Neuron (in vitro differentiated cells): Measurements from ENCODE around the gene HAP1.
A peak's percentile ranks its signal among the peaks of the same experiment; 100 is the strongest.

Source experiments
- H2AFZ ChIP-seq: one replicate; pipeline ENCODE4 v1.6.1; 2013; ENCODE audit warnings: low read depth, mild to moderate bottlenecking, inconsistent platforms, low read length, moderate library complexity
- H3K27me3 ChIP-seq: one replicate; pipeline ENCODE4 v1.6.1; 2013; ENCODE audit warnings: low read length; ENCODE audit not compliant: insufficient read depth
- H3K36me3 ChIP-seq: one replicate; pipeline ENCODE4 v1.6.1; 2013; ENCODE audit warnings: low read length; ENCODE audit not compliant: insufficient read depth
- H3K4me1 ChIP-seq: one replicate; pipeline ENCODE4 v1.6.1; 2013; ENCODE audit warnings: low read length; ENCODE audit not compliant: insufficient read depth
- H3K4me3 ChIP-seq: 2 replicates; pipeline ENCODE4 v1.5.1; 2013; ENCODE audit warnings: mild to moderate bottlenecking, low read length, moderate library complexity
- H3K9me3 ChIP-seq: one replicate; pipeline ENCODE4 v1.6.1; 2013; ENCODE audit warnings: low read length

HAP1 gene

DNA sequence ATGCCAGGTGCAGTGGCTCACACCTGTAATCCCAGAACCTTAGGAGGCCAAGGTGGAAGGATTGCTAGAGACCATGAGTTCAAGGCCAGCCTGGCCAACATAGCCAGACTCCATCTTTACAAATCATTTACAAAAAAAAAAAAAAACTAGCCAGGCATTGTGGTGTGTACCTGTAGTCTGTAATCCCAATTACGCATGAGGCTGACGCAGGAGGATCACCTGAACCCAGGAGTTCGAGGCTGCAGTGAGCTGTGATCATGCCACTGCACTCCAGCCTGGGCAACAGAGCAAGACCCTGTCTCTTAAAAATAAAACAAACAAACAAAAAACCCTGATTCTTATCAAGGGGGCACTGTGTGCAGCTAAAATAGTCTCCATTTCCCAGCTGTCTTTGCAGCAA lies 16.8 kb upstream of the HAP1 start:
- no peaks in the 10 kb centered on the region for H3K4me1 ChIP-seq
- no peak overlapping the region for H3K4me3 ChIP-seq
- peaks cover 25% of the 10 kb centered on the region for H3K36me3 ChIP-seq
- H2AFZ ChIP-seq = no peak overlapping the region
- no peaks in the 10 kb centered on the region for H3K9me3 ChIP-seq
- no peaks in the 10 kb centered on the region for H3K27me3 ChIP-seq

DNA sequence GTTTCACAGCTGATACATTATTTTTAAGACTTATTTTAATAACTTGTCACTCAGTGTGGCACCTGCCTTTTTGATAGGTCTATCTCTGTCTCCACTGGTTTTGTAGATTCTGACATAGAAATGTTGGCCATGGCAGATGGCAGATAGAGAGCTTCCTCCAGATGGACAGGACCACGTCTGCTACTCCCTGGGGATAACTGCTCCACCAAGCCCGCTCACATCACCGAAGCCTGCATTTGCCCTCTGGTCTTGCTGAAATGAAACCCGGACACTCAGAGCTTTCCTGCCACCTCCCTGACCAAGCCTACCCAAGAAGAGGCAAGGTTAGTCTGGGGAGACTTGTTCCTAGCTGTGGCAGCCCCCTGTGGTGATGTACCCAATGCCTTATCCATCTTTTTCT lies 16.4 kb upstream of the HAP1 start:
- Histone ChIP-seq H3K4me1 (no peaks in the 10 kb centered on the region), H2AFZ (no peak overlapping the region), H3K9me3 (no peaks in the 10 kb centered on the region), H3K4me3 (no peak overlapping the region), H3K36me3 (peaks cover 22% of the 10 kb centered on the region), H3K27me3 (no peaks in the 10 kb centered on the region)

DNA sequence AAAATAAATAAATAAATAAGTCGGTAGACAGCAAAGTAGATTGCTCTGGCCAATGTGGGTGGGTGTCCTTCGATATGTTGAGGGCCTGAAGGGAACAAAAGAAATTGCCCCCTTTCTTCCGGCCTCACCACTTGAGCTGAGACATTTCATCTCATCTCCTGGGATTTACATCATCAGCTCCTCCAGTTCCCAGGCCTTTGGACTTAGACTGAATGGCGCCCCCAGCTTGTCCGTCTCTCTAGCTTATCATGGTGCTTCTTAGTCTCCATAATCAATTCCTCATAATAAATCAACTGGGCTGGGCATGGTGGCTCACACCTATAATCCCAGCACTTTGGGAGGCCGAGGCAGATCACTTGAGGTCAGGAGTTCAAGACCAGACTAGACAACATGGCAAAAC lies 13.8 kb upstream of the HAP1 start:
- H2AFZ ChIP-seq = no peak overlapping the region
- H3K27me3 ChIP-seq = peaks cover 2% of the 10 kb centered on the region
- no peaks in the 10 kb centered on the region for H3K9me3 ChIP-seq
- no peak overlapping the region for H3K4me3 ChIP-seq
- no peaks in the 10 kb centered on the region for H3K4me1 ChIP-seq
- no peaks in the 10 kb centered on the region for H3K36me3 ChIP-seq

DNA sequence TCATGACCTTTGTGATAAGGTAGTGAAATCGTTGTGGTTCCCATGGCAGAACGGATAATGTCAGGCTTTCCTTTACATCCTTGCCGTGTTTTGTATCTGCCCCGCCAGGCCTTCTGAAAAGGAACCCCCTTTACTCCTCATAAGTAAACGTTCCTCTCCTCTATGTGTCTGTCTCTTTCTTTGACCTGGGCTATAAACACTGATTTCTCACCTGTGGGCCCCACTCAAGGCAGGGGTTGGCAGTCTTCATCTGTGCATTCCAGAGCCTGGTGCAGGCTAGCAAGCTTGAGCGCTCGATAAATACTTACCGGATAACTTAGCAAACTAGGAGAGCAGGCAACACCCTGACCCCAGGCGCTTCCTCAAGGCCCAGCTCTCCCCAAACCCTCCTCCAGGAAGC lies 7.3 kb upstream of the HAP1 start:
- Histone ChIP-seq H3K4me3 (no peak overlapping the region), H2AFZ (no peak overlapping the region), H3K4me1 (peaks cover 3% of the 10 kb centered on the region), H3K36me3 (no peaks in the 10 kb centered on the region), H3K27me3 (peaks cover 6% of the 10 kb centered on the region), H3K9me3 (no peaks in the 10 kb centered on the region)

DNA sequence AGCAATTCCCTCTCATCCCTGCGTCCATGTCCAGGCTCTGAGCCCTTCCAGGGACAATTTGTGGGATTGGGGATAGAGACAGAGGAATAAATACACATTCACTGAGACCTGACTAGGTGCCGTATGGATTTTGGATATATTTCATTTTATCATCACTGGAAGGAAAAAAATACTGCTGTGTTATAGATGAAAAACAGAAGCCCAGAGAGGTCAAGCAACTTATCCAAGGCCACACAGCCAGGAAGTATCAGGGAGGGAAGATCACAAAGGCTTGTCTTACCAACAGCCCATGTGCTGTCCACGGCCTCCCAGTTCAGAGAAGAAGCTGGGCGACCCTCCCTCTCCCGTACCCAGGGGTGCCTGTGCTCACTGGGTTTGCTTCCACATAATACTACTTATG lies 6.1 kb upstream of the HAP1 start:
- H3K4me3 ChIP-seq = no peak overlapping the region
- no peak overlapping the region for H2AFZ ChIP-seq
- H3K4me1 ChIP-seq = peaks cover 3% of the 10 kb centered on the region
- H3K27me3 ChIP-seq = peaks cover 9% of the 10 kb centered on the region
- no peaks in the 10 kb centered on the region for H3K36me3 ChIP-seq
- no peaks in the 10 kb centered on the region for H3K9me3 ChIP-seq

DNA sequence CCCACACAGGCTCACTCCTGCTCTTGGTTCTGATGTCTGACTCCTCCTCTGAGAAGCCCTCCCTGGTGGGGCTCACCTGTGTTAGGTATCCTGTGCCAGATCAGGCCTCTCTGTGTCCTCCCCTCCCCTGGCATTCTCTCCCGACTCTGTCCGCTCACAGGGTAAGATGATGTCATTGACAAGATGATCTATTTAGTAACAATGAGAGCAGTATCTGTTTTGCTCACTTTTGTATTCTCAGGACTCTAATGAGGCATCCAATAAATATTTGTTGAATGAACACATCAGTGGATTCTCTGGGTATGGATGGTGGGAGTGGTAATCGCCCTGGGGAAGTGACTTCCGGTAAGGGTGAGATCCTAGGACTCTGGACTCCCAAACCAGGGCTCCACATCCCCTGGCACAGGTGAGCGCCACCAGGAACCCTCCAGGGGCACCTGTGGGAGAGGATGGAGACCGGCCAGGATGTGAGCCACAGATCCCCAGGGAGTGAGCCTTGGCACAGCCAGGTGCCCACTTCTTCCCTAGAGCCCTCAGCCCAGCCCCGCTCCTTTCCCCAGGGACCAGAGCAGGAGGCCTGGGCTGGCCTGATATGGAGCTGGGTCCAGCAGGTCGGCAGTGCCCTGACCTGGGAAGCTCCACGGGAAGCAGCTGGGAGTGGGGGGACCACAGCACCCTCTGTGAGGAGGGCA lies 5.4 kb upstream of the HAP1 start:
- no peak overlapping the region for H2AFZ ChIP-seq
- H3K4me3 ChIP-seq = no peak overlapping the region
- H3K4me1 ChIP-seq = peaks cover 3% of the 10 kb centered on the region
- peaks cover 14% of the 10 kb centered on the region for H3K27me3 ChIP-seq
- no peaks in the 10 kb centered on the region for H3K36me3 ChIP-seq
- H3K9me3 ChIP-seq = no peaks in the 10 kb centered on the region

DNA sequence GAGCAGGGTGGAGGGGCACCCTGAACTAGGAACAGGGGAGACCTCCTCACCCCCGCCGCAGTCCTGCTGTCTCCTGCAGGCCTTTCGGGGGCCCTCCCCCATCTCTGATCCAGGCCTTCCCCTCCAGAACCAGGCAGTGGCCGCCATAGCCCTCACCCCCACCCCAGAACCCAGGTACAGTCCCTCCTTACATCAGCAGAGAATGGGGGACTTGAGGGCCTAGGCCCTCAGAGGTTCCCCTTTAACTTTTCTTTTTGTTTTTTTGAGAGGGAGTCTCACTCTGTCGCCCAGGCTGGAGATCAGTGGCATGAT lies 4.3 kb upstream of the HAP1 start:
- Histone ChIP-seq H3K4me1 (peaks cover 3% of the 10 kb centered on the region), H3K27me3 (peaks cover 15% of the 10 kb centered on the region), H3K4me3 (no peak overlapping the region), H3K36me3 (no peaks in the 10 kb centered on the region), H2AFZ (peak overlapping the region; percentile 88), H3K9me3 (no peaks in the 10 kb centered on the region)

DNA sequence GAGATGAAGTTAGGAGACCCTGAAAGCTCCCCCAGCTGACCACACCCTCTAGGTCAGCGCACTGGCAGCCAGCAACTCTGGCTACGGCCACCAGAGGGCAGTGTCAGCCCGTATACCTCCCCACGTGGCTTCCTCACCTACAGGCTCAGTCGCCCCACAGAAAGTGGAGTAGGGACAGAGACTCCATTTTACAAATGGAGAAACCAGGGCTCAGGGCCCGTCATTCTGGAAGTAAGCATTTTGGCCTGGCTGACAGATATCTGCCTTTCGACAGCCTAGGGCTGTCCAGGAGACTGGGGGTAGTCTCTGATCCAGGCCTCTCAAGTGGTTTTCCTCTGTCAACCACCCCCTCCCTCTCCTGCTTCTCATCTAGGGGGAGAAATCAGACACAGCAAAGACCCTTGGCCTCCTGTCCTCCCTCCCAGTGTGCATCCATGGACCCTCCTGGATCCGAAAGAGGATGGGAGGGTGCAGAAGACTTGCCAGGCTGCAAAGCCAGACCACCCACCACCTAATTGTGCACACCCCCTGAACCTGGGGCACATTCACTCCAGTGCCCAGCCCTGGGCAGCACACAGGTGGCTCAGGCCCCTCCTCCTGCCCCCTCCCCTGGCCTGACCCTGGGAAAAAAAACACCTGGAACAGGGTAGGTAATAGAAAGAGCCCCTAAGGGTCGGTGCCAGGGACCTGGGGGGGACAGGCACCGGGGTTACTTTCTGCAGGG lies 3.8 kb upstream of the HAP1 start:
- Histone ChIP-seq H3K4me1 (peaks cover 3% of the 10 kb centered on the region), H3K4me3 (no peak overlapping the region), H3K36me3 (no peaks in the 10 kb centered on the region)

DNA sequence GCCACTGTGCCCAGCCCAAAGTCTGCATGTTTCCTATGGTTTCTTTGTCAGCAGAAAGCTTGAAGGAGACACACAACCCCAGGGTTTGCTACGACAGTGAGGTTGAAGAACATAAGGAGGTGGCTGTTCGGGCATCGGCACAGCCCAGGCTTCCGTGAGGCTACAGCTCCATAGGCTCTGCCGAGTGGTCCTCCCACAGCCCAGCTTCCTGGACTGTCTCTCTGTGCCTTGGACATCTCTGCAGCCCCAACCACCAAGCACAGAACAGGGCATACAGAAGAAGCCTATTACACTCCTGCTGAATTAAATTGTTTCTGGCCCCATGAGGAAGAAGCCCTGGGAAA lies 3.2 kb upstream of the HAP1 start:
- Histone ChIP-seq H3K9me3 (no peaks in the 10 kb centered on the region), H2AFZ (no peak overlapping the region), H3K27me3 (peaks cover 20% of the 10 kb centered on the region), H3K36me3 (no peaks in the 10 kb centered on the region), H3K4me1 (peaks cover 3% of the 10 kb centered on the region), H3K4me3 (no peak overlapping the region)

More for the DNA sequence above, 3.8 kb upstream of the HAP1 start:
- Histone ChIP-seq H2AFZ (peak overlapping the region; percentile 88), H3K27me3 (peaks cover 19% of the 10 kb centered on the region), H3K9me3 (no peaks in the 10 kb centered on the region)

DNA sequence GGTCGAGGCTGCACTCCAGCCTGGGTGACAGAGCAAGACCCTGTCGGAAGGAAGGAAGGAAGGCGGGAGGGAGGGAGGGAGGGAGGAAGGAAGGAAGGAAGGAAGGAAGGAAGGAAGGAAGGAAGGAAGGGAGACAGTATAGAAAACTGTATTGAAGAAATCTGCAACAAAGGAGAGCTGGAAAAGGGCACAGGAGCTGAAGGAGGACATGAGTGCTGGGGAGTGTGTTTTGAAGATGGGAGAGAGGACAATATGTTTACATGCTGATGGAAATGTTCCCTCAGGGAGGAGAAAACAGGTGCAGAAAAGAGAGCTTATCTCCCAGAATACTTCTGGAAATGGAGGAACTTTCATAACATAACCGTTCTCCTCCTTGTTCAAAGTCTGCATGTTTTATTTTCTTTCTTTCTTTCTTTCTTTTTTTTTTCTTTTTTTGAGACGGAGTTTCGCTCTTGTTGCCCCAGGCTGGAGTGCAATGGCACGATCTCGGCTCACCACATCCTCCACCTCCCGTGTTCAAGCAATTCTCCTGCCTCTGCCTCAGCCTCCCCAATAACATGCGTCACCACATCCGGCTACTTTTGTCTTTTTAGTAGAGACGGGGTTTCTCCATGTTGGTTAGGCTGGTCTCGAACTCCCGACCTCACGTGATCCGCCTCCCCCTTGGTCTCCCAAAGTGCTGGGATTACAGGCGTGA lies 2.7 kb upstream of the HAP1 start:
- Histone ChIP-seq H2AFZ (no peak overlapping the region), H3K36me3 (no peaks in the 10 kb centered on the region), H3K9me3 (no peaks in the 10 kb centered on the region), H3K27me3 (peaks cover 22% of the 10 kb centered on the region), H3K4me3 (no peak overlapping the region), H3K4me1 (peaks cover 3% of the 10 kb centered on the region)

DNA sequence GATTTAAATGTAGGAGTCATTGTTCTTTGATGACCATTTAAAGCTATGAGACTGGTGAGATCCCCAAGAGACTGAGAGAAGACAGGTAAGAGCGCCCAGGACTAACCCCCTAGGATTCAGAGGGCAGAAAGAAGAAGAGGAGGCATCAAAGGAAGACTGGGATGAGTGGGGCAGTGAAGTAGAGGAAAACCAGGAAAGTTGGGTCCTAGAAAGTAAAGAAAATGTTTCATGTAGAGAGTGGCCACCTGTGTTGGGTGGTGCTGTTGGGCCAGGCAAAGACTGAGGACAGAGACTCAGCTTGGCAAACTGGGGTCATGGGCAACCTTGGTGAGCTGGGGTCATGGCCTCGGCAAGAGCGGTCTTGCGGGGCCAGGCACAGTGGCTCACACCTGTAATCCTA lies 1.3 kb upstream of the HAP1 start:
- Histone ChIP-seq H3K36me3 (no peaks in the 10 kb centered on the region), H2AFZ (no peak overlapping the region), H3K27me3 (peaks cover 28% of the 10 kb centered on the region), H3K4me3 (no peak overlapping the region), H3K9me3 (no peaks in the 10 kb centered on the region), H3K4me1 (peaks cover 3% of the 10 kb centered on the region)

DNA sequence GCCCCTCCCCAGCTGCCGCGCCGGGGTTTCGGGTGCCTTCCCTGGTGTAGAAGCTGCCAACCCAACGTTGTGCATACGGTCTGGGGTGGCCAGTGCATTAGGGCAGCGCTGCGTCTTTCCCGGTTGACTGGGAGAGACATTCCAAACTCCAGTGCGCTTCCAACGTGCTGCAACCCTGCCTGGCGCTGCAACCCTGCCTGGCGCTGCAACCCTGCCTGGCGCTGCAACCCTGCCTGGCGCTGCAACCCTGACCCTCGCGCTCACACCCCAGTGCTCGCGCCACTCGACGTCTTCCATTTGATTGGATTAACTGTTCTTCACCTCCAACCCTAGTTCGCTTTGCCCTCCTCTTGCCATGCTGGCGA lies 488 bp upstream of the HAP1 start:
- Histone ChIP-seq H3K4me3 (peak overlapping the region; percentile 49), H3K27me3 (peaks cover 28% of the 10 kb centered on the region), H3K4me1 (peaks cover 3% of the 10 kb centered on the region), H3K36me3 (no peaks in the 10 kb centered on the region), H3K9me3 (no peaks in the 10 kb centered on the region), H2AFZ (peak overlapping the region; percentile 24)

DNA sequence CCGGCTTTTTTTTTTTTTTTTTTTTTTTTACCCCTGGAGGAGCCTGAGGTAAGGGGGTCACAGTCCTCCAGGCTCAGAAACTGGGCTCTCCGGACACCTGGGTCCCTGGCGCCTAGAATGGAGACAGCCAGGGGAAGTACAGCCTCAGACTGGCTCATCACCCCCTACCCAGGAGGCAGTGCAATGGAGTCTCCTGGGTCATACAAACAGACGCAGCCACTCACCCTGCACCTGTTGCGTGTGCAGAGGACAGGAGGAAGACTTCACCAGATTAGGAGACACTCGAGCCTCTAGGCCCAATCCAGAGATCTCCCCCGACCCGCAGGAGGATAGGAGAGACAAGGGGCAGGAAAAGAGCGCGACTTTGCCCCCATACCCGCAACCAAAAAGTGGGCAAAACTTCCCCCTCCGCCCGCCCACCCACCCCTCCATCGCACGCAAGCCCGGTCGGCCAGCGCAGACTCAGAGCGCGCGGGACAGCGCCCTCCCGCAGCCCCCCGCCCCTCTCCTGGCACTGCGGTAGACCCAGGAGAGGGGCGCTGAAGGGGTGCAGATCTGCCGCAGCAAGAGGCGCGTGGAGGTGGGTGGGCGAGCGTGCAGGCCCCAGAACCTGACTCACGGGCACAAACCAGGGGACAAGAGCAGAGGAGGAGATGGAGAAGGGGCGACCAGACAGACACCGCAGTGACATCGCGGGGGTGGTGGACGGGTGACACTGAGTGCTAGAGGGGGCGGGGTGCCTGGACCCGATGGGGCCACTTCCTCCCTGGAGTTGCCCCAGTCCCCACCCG lies 900 bp downstream of the HAP1 start:
- H3K36me3 ChIP-seq = no peaks in the 10 kb centered on the region
- peaks cover 3% of the 10 kb centered on the region for H3K4me1 ChIP-seq
- no peaks in the 10 kb centered on the region for H3K9me3 ChIP-seq
- H3K4me3 ChIP-seq = peak overlapping the region; percentile 49
- peaks cover 28% of the 10 kb centered on the region for H3K27me3 ChIP-seq
- peak overlapping the region; percentile 24 for H2AFZ ChIP-seq
